ENCODE results near the gene FREM1. TPM values are rescaled to one million over a fixed set of nuclear protein-coding genes. Genes with fewer than 3 reads are reported as not detected.

FREM1 gene
- total and polyA plus RNA-seq, 7 experiments from 2014 or later: 0.24 to 0.86 TPM; not detected in 5

GRCh38 chr9:14906644-14907359, 3.4 kb downstream of the FREM1 start:
- H3K27me3 Mint-ChIP-seq: peaks cover 0 to 5% (median 4%) of the 10 kb centered on the region in 5 donors

GRCh38 chr9:14906000-14906399, 4.2 kb downstream of the FREM1 start:
- ChIA-PET CTCF (no interaction called here), POLR2A (no interaction called here)
- Mint-ChIP-seq H3K9me3 (peaks cover 0 to 2% (median 0%) of the 10 kb centered on the region in 11 donors), H3K4me1 (no peaks in the 10 kb centered on the region), H3K4me3 (no peak overlapping the region), H3K27me3 (peaks cover 0 to 5% (median 4%) of the 10 kb centered on the region in 5 donors), H3K27ac (no peak overlapping the region), H3K36me3 (no peaks in the 10 kb centered on the region)
- H3K4me3 ChIP-seq (ENCODE audit: low read length): no peak overlapping the region
- H3K9me3 ChIP-seq (ENCODE audit: control insufficient read depth in 2 of 3, low read length in 3 of 3): no peaks in the 10 kb centered on the region
- no peaks in the 10 kb centered on the region for H3K27me3 ChIP-seq (ENCODE audit: control insufficient read depth in 2 of 2, insufficient read depth in 2 of 2, low read length in 2 of 2)
- H3K27ac ChIP-seq (ENCODE audit: low read depth, low read length): no peak overlapping the region
- intact Hi-C loops (cut with micrococcal nuclease): no loop called here
- H3K36me3 ChIP-seq (ENCODE audit: control insufficient read depth in 2 of 3, insufficient read depth in 3 of 3, low read length in 3 of 3): no peaks in the 10 kb centered on the region
- H3K4me1 ChIP-seq (ENCODE audit: control insufficient read depth in 2 of 2, insufficient read depth in 2 of 2, low read length in 2 of 2): no peaks in the 10 kb centered on the region
- DNase-seq (no peak), ATAC-seq (no peak)

More at GRCh38 chr9:14906644-14907359, 3.4 kb downstream of the FREM1 start:
- no peak overlapping the region for H3K4me3 ChIP-seq (ENCODE audit: low read length)
- H3K4me3 Mint-ChIP-seq: no peak overlapping the region
- no peak overlapping the region for H3K27ac ChIP-seq (ENCODE audit: low read depth, low read length)
- ChIA-PET POLR2A (no interaction called here), CTCF (interaction anchor here (0.8 kb wide), 1 partner anchor 30 kb away, joined by 3 read pairs; no protein-coding TSS in a partner anchor)
- no peaks in the 10 kb centered on the region for H3K4me1 ChIP-seq (ENCODE audit: control insufficient read depth in 2 of 2, insufficient read depth in 2 of 2, low read length in 2 of 2)
- no peak overlapping the region for H3K27ac Mint-ChIP-seq
- DNase-seq: no peak
- no peak for ATAC-seq
- H3K36me3 Mint-ChIP-seq: no peaks in the 10 kb centered on the region
- peaks cover 0 to 2% (median 0%) of the 10 kb centered on the region in 11 donors for H3K9me3 Mint-ChIP-seq
- H3K4me1 Mint-ChIP-seq: no peaks in the 10 kb centered on the region
- no peaks in the 10 kb centered on the region for H3K36me3 ChIP-seq (ENCODE audit: control insufficient read depth in 2 of 3, insufficient read depth in 3 of 3, low read length in 3 of 3)
- no peaks in the 10 kb centered on the region for H3K9me3 ChIP-seq (ENCODE audit: control insufficient read depth in 2 of 3, low read length in 3 of 3)
- intact Hi-C loops (cut with micrococcal nuclease): no loop called here
- peaks cover 0 to 4% of the 10 kb centered on the region in 2 donors for H3K27me3 ChIP-seq (ENCODE audit: control insufficient read depth in 2 of 2, insufficient read depth in 2 of 2, low read length in 2 of 2)

- H3K27ac Mint-ChIP-seq: no peak overlapping the region
- Histone ChIP-seq H3K4me1 (ENCODE audit: control insufficient read depth in 2 of 2, insufficient read depth in 2 of 2, low read length in 2 of 2) (no peaks in the 10 kb centered on the region), H3K27me3 (ENCODE audit: control insufficient read depth in 2 of 2, insufficient read depth in 2 of 2, low read length in 2 of 2) (no peaks in the 10 kb centered on the region), H3K27ac (ENCODE audit: low read depth, low read length) (no peak overlapping the region), H3K36me3 (ENCODE audit: control insufficient read depth in 2 of 3, insufficient read depth in 3 of 3, low read length in 3 of 3) (no peaks in the 10 kb centered on the region), H3K4me3 (ENCODE audit: low read length) (no peak overlapping the region), H3K9me3 (ENCODE audit: control insufficient read depth in 2 of 3, low read length in 3 of 3) (no peaks in the 10 kb centered on the region)
- no peak overlapping the region for H3K4me3 Mint-ChIP-seq
- intact Hi-C loops (cut with micrococcal nuclease): no loop called here
- ChIA-PET POLR2A (no interaction called here), CTCF (no interaction called here)
- H3K27me3 Mint-ChIP-seq: peaks cover 0 to 5% (median 4%) of the 10 kb centered on the region in 5 donors
- ATAC-seq (no peak), DNase-seq (no peak)
- H3K4me1 Mint-ChIP-seq: no peaks in the 10 kb centered on the region
- H3K9me3 Mint-ChIP-seq: peaks cover 0 to 2% (median 0%) of the 10 kb centered on the region in 11 donors
- no peaks in the 10 kb centered on the region for H3K36me3 Mint-ChIP-seq
Observed at GRCh38 chr9:14903040-14903439, 7.2 kb downstream of the FREM1 start.

- Histone ChIP-seq H3K36me3 (ENCODE audit: control insufficient read depth in 2 of 3, insufficient read depth in 3 of 3, low read length in 3 of 3) (no peaks in the 10 kb centered on the region), H3K27ac (ENCODE audit: low read depth, low read length) (no peak overlapping the region), H3K27me3 (ENCODE audit: control insufficient read depth in 2 of 2, insufficient read depth in 2 of 2, low read length in 2 of 2) (no peaks in the 10 kb centered on the region), H3K4me1 (ENCODE audit: control insufficient read depth in 2 of 2, insufficient read depth in 2 of 2, low read length in 2 of 2) (no peaks in the 10 kb centered on the region), H3K9me3 (ENCODE audit: control insufficient read depth in 2 of 3, low read length in 3 of 3) (no peaks in the 10 kb centered on the region), H3K4me3 (ENCODE audit: low read length) (no peak overlapping the region)
- DNase-seq (no peak), ATAC-seq (no peak)
- ChIA-PET CTCF (no interaction called here), POLR2A (no interaction called here)
- peaks cover 0 to 5% (median 2%) of the 10 kb centered on the region in 5 donors for H3K27me3 Mint-ChIP-seq
- no peak overlapping the region for H3K4me3 Mint-ChIP-seq
- intact Hi-C loops (cut with micrococcal nuclease): no loop called here
- H3K36me3 Mint-ChIP-seq: no peaks in the 10 kb centered on the region
- H3K4me1 Mint-ChIP-seq: no peaks in the 10 kb centered on the region
- H3K27ac Mint-ChIP-seq: no peak overlapping the region
- H3K9me3 Mint-ChIP-seq: peaks cover 0 to 2% (median 0%) of the 10 kb centered on the region in 11 donors
Observed at GRCh38 chr9:14902561-14902960, 7.7 kb downstream of the FREM1 start.

- no peak overlapping the region for H3K4me3 Mint-ChIP-seq
- Histone ChIP-seq H3K36me3 (ENCODE audit: control insufficient read depth in 2 of 3, insufficient read depth in 3 of 3, low read length in 3 of 3) (no peaks in the 10 kb centered on the region), H3K4me3 (ENCODE audit: low read length) (no peak overlapping the region), H3K4me1 (ENCODE audit: control insufficient read depth in 2 of 2, insufficient read depth in 2 of 2, low read length in 2 of 2) (no peaks in the 10 kb centered on the region), H3K9me3 (ENCODE audit: control insufficient read depth in 2 of 3, low read length in 3 of 3) (no peaks in the 10 kb centered on the region), H3K27me3 (ENCODE audit: control insufficient read depth in 2 of 2, insufficient read depth in 2 of 2, low read length in 2 of 2) (no peaks in the 10 kb centered on the region), H3K27ac (ENCODE audit: low read depth, low read length) (no peak overlapping the region)
- H3K36me3 Mint-ChIP-seq: no peaks in the 10 kb centered on the region
- peaks cover 0 to 4% (median 2%) of the 10 kb centered on the region in 5 donors for H3K27me3 Mint-ChIP-seq
- DNase-seq: no peak
- ATAC-seq: no peak
- peaks cover 0 to 2% (median 0%) of the 10 kb centered on the region in 11 donors for H3K9me3 Mint-ChIP-seq
- intact Hi-C loops (cut with micrococcal nuclease): no loop called here
- no peak overlapping the region for H3K27ac Mint-ChIP-seq
- ChIA-PET CTCF (no interaction called here), POLR2A (no interaction called here)
- H3K4me1 Mint-ChIP-seq: no peaks in the 10 kb centered on the region
Observed at GRCh38 chr9:14899815-14900193, 10.4 kb downstream of the FREM1 start.

- H3K4me3 Mint-ChIP-seq: no peak overlapping the region
- no peaks in the 10 kb centered on the region for H3K4me1 Mint-ChIP-seq
- H3K27ac Mint-ChIP-seq: no peak overlapping the region
- H3K9me3 Mint-ChIP-seq: no peaks in the 10 kb centered on the region
- intact Hi-C loops (cut with micrococcal nuclease): no loop called here
- H3K27me3 Mint-ChIP-seq: peaks cover 0 to 4% (median 0%) of the 10 kb centered on the region in 5 donors
- no peak overlapping the region for H3K27ac ChIP-seq (ENCODE audit: low read depth, low read length)
- no peaks in the 10 kb centered on the region for H3K4me1 ChIP-seq (ENCODE audit: control insufficient read depth in 2 of 2, insufficient read depth in 2 of 2, low read length in 2 of 2)
- POLR2A ChIA-PET: no interaction called here
- no peak overlapping the region for H3K4me3 ChIP-seq (ENCODE audit: low read length)
- no peak for DNase-seq
- no peaks in the 10 kb centered on the region for H3K9me3 ChIP-seq (ENCODE audit: control insufficient read depth in 2 of 3, low read length in 3 of 3)
- no peaks in the 10 kb centered on the region for H3K27me3 ChIP-seq (ENCODE audit: control insufficient read depth in 2 of 2, insufficient read depth in 2 of 2, low read length in 2 of 2)
- no peaks in the 10 kb centered on the region for H3K36me3 ChIP-seq (ENCODE audit: control insufficient read depth in 2 of 3, insufficient read depth in 3 of 3, low read length in 3 of 3)
- ATAC-seq: no peak
- H3K36me3 Mint-ChIP-seq: no peaks in the 10 kb centered on the region
- CTCF ChIA-PET: no interaction called here
Observed at GRCh38 chr9:14899042-14899814, 11.0 kb downstream of the FREM1 start.

- H3K9me3 ChIP-seq (ENCODE audit: control insufficient read depth in 2 of 3, low read length in 3 of 3): no peaks in the 10 kb centered on the region
- H3K4me3 Mint-ChIP-seq: no peak overlapping the region
- no peaks in the 10 kb centered on the region for H3K36me3 ChIP-seq (ENCODE audit: control insufficient read depth in 2 of 3, insufficient read depth in 3 of 3, low read length in 3 of 3)
- no peaks in the 10 kb centered on the region for H3K9me3 Mint-ChIP-seq
- no peaks in the 10 kb centered on the region for H3K27me3 Mint-ChIP-seq
- no peak for DNase-seq
- POLR2A ChIA-PET: no interaction called here
- no peaks in the 10 kb centered on the region for H3K4me1 ChIP-seq (ENCODE audit: control insufficient read depth in 2 of 2, insufficient read depth in 2 of 2, low read length in 2 of 2)
- H3K4me1 Mint-ChIP-seq: no peaks in the 10 kb centered on the region
- ATAC-seq: no peak
- no peaks in the 10 kb centered on the region for H3K36me3 Mint-ChIP-seq
- no peak overlapping the region for H3K27ac ChIP-seq (ENCODE audit: low read depth, low read length)
- intact Hi-C loops (cut with micrococcal nuclease): no loop called here
- CTCF ChIA-PET: no interaction called here
- no peak overlapping the region for H3K4me3 ChIP-seq (ENCODE audit: low read length)
- H3K27me3 ChIP-seq (ENCODE audit: control insufficient read depth in 2 of 2, insufficient read depth in 2 of 2, low read length in 2 of 2): no peaks in the 10 kb centered on the region
- no peak overlapping the region for H3K27ac Mint-ChIP-seq
Observed at GRCh38 chr9:14895806-14896205, 14.4 kb downstream of the FREM1 start.
